Mesothelial cell of epicardium (in vitro differentiated cells): Measurements from ENCODE around the gene C3orf20. TPM values are rescaled to one million over a fixed set of nuclear protein-coding genes. Genes with fewer than 3 reads are reported as not detected.

ENCODE experiments used
- DNase-seq, 2 experiments: peaks; one replicate each; pipeline ENCODE4 v3.0.0; 2021; ENCODE audit warnings: low spot score in 2 of 2; ENCODE audit not compliant: unreplicated experiment in 2 of 2
- H3K27ac Mint-ChIP-seq: 2 replicates; pipeline ENCODE4 v1.8.0; 2021; ENCODE audit warnings: mixed read lengths
- H3K27me3 Mint-ChIP-seq: 2 replicates; pipeline ENCODE4 v1.8.0; 2021; ENCODE audit warnings: low read depth, mixed read lengths
- H3K36me3 Mint-ChIP-seq: 2 replicates; pipeline ENCODE4 v1.8.0; 2021; ENCODE audit warnings: mixed read lengths
- H3K4me1 Mint-ChIP-seq: 2 replicates; pipeline ENCODE4 v1.8.0; 2021; ENCODE audit warnings: mixed read lengths
- H3K4me3 Mint-ChIP-seq: 2 replicates; pipeline ENCODE4 v1.8.0; 2021; ENCODE audit warnings: mild to moderate bottlenecking, moderate library complexity, mixed read lengths
- H3K9me3 Mint-ChIP-seq: 2 replicates; pipeline ENCODE4 v1.8.0; 2021; ENCODE audit warnings: mixed read lengths
- total RNA-seq: library from RNA; stranded (reverse); gene quantifications from 3 replicates; pipeline ENCODE4 v1.2.1, GENCODE V29; 2021
- TF ChIP-seq, protein P1 (sequence below): fragments of 200-600 bp; sonication (generic); IDR thresholded peaks from one replicate; pipeline ENCODE4 v1.5.0; 2021; ENCODE audit warnings: antibody characterized with exemption; ENCODE audit not compliant: unreplicated experiment

Gene C3orf20
- total RNA-seq, 1 donor from 2014 or later = 0.13 TPM

GRCh38 chr3:14721126-14721864, 46.4 kb downstream of the C3orf20 start:
- no peak for DNase-seq
- no peaks in the 10 kb centered on the region for H3K9me3 Mint-ChIP-seq
- no peak overlapping the region for H3K4me3 Mint-ChIP-seq
- no peak overlapping the region for H3K27ac Mint-ChIP-seq
- peaks cover 12% of the 10 kb centered on the region for H3K4me1 Mint-ChIP-seq
- no peaks in the 10 kb centered on the region for H3K36me3 Mint-ChIP-seq
- peaks cover 34% of the 10 kb centered on the region for H3K27me3 Mint-ChIP-seq
- TF ChIP-seq, protein P1, sequence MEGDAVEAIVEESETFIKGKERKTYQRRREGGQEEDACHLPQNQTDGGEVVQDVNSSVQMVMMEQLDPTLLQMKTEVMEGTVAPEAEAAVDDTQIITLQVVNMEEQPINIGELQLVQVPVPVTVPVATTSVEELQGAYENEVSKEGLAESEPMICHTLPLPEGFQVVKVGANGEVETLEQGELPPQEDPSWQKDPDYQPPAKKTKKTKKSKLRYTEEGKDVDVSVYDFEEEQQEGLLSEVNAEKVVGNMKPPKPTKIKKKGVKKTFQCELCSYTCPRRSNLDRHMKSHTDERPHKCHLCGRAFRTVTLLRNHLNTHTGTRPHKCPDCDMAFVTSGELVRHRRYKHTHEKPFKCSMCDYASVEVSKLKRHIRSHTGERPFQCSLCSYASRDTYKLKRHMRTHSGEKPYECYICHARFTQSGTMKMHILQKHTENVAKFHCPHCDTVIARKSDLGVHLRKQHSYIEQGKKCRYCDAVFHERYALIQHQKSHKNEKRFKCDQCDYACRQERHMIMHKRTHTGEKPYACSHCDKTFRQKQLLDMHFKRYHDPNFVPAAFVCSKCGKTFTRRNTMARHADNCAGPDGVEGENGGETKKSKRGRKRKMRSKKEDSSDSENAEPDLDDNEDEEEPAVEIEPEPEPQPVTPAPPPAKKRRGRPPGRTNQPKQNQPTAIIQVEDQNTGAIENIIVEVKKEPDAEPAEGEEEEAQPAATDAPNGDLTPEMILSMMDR = no peak

DNA sequence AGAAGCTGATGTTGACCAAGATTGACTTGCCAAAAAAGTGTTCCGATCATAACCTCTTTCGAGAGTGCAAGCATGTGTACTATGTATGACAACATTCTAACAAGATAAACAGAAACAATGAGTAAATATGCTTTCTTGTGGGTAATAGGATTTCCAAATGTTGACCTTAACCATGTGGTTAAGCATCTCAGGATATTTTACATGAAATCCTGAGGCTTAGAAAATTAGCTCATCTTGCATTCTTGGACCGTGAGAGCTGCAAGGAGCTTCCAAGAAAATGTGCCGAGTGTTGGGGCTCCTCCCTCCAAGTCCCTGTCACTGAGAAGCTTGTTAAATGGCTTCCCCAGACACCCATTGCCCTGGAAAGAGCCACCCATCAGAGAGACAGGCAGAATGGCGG, 50.1 kb downstream of the C3orf20 start:
- peaks cover 12% of the 10 kb centered on the region for H3K4me1 Mint-ChIP-seq
- peak overlapping the region; percentile 93 for H3K27ac Mint-ChIP-seq
- peaks cover 7% of the 10 kb centered on the region for H3K27me3 Mint-ChIP-seq
- H3K9me3 Mint-ChIP-seq = no peaks in the 10 kb centered on the region
- no peak for DNase-seq
- H3K36me3 Mint-ChIP-seq = no peaks in the 10 kb centered on the region
- TF ChIP-seq, protein P1 = no peak
- no peak overlapping the region for H3K4me3 Mint-ChIP-seq

GRCh38 chr3:14725564-14726440, 50.9 kb downstream of the C3orf20 start:
- Mint-ChIP-seq H3K27me3 (peaks cover 4% of the 10 kb centered on the region), H3K4me3 (no peak overlapping the region), H3K27ac (peak overlapping the region; percentile 93), H3K36me3 (no peaks in the 10 kb centered on the region), H3K9me3 (no peaks in the 10 kb centered on the region), H3K4me1 (peaks cover 12% of the 10 kb centered on the region)
- TF ChIP-seq, protein P1 = no peak
- peak in 1 of 2 experiments; percentile 42 for DNase-seq

- peak overlapping the region; percentile 93 for H3K27ac Mint-ChIP-seq
- H3K4me1 Mint-ChIP-seq = peaks cover 12% of the 10 kb centered on the region
- H3K36me3 Mint-ChIP-seq = no peaks in the 10 kb centered on the region
- H3K9me3 Mint-ChIP-seq = no peaks in the 10 kb centered on the region
- DNase-seq = no peak
- TF ChIP-seq, protein P1 = no peak
- H3K27me3 Mint-ChIP-seq = peaks cover 3% of the 10 kb centered on the region
- H3K4me3 Mint-ChIP-seq = no peak overlapping the region
Measured at GRCh38 chr3:14726441-14726780, 51.5 kb downstream of the C3orf20 start.

GRCh38 chr3:14728113-14728512, 53.2 kb downstream of the C3orf20 start:
- Mint-ChIP-seq H3K27me3 (peaks cover 12% of the 10 kb centered on the region), H3K36me3 (no peaks in the 10 kb centered on the region), H3K27ac (no peak overlapping the region), H3K4me3 (no peak overlapping the region), H3K4me1 (peaks cover 12% of the 10 kb centered on the region), H3K9me3 (no peaks in the 10 kb centered on the region)
- TF ChIP-seq, protein P1 = no peak
- no peak for DNase-seq
